K562 (cell line): ENCODE results near the gene TPMT. TPM values are rescaled to one million over a fixed set of nuclear protein-coding genes. Genes with fewer than 3 reads are reported as not detected.

Source experiments
- ATAC-seq: fragments of 200-7000 bp; cut with Tn5 transposase; 3 replicates; pipeline ENCODE4 v1.9.1; 2020; ENCODE audit warnings: moderate library complexity
- BruUV-seq: library from RNA; stranded (reverse); fragments of 400-500 nt; replicated peaks from 2 replicates; lab custom pipeline; 2021; lab: Mats Ljungman, UMichigan
- CTCF ChIA-PET: fragments of 300-600 bp; formaldehyde crosslinking; extraction: SDS; loops from one replicate; lab custom pipeline; 2021; ENCODE audit warnings: low intra/inter-chr PET ratio; lab: Yijun Ruan, JAX
- POLR2A ChIA-PET: fragments of 300-600, 350-650 bp; sonication (Branson Sonifier 250); formaldehyde crosslinking; extraction: SDS; loops from one replicate; lab custom pipeline; 2021; ENCODE audit warnings: antibody characterized with exemption, inconsistent platforms; lab: Yijun Ruan, JAX
- DNase-seq, 4 experiments: peaks; one replicate each; pipeline versions ENCODE4 v3.0.0 to v3.0.0-alpha.2; 2011 to 2018; ENCODE audit warnings: low spot score in 3 of 4, mixed read lengths in 3 of 4; ENCODE audit errors: extremely low read depth in 1 of 4
- FAIRE-seq: peaks from 2 replicates; lab custom pipeline; 2011; peaks lifted over from hg19 to GRCh38; lab: Jason Lieb, UNC
- H2AFZ ChIP-seq: 2 replicates; pipeline ENCODE4 v1.6.0; 2011; ENCODE audit warnings: low read depth, low read length, control low read depth, inconsistent platforms
- H3K27ac ChIP-seq: fragments of 200-600 bp; 3 replicates; pipeline ENCODE4 v1.8.0; 2011; ENCODE audit warnings: low read depth, mild to moderate bottlenecking, control low read depth, inconsistent platforms, low read length, moderate library complexity, mixed read lengths; ENCODE audit errors: extremely low read depth
- H3K27me3 ChIP-seq, 2 experiments: fragments of 300-600 bp in 1 of 2; 2 replicates in 1 of 2; 3 replicates in 1 of 2; pipeline versions ENCODE4 v1.6.0 to v1.8.0; 2011; ENCODE audit warnings: inconsistent platforms in 2 of 2, low read length in 2 of 2, mild to moderate bottlenecking in 1 of 2, mixed read lengths in 1 of 2, moderate library complexity in 1 of 2; ENCODE audit not compliant: control insufficient read depth in 2 of 2, insufficient read depth in 2 of 2
- H3K36me3 ChIP-seq: fragments of 300-600 bp; 3 replicates; pipeline ENCODE4 v1.8.0; 2011; ENCODE audit warnings: mild to moderate bottlenecking, low read length, inconsistent platforms; ENCODE audit not compliant: control insufficient read depth, insufficient read depth
- H3K4me1 ChIP-seq, 2 experiments: fragments of 200-600 bp in 1 of 2; replicated peaks in 1 of 2; 2 replicates in 1 of 2; 3 replicates in 1 of 2; pipeline versions ENCODE4 v1.5.1 to v1.8.0; 2011; ENCODE audit warnings: inconsistent platforms in 2 of 2, low read length in 2 of 2, mild to moderate bottlenecking in 1 of 2, mixed read lengths in 1 of 2, moderate library complexity in 1 of 2; ENCODE audit not compliant: control insufficient read depth in 2 of 2, insufficient read depth in 2 of 2
- H3K4me2 ChIP-seq: 2 replicates; pipeline ENCODE4 v1.6.1; 2011; ENCODE audit warnings: low read length, control low read depth, inconsistent platforms, mixed read lengths; ENCODE audit not compliant: insufficient read depth
- H3K4me3 ChIP-seq: fragments of 200-600 bp; sonication (generic), shearing (Covaris generic); 2 replicates; pipeline ENCODE4 v1.5.1; 2016; ENCODE audit warnings: control low read depth, inconsistent platforms
- H3K79me2 ChIP-seq: fragments of 200-600 bp; 3 replicates; pipeline ENCODE4 v1.8.0; 2011; ENCODE audit warnings: low read length, inconsistent platforms; ENCODE audit not compliant: control insufficient read depth, insufficient read depth
- H3K9ac ChIP-seq, 2 experiments: 2 replicates each; pipeline versions ENCODE4 v1.6.0 to v1.6.1; 2011; ENCODE audit warnings: low read depth in 2 of 2, low read length in 2 of 2, control low read depth in 1 of 2, inconsistent platforms in 1 of 2, mild to moderate bottlenecking in 1 of 2, mixed read lengths in 1 of 2; ENCODE audit not compliant: insufficient read depth in 1 of 2
- H3K9me1 ChIP-seq: one replicate; pipeline ENCODE4 v1.6.0; 2011; ENCODE audit warnings: inconsistent platforms, mild to moderate bottlenecking, low read length, moderate library complexity; ENCODE audit not compliant: control insufficient read depth, insufficient read depth
- H3K9me3 ChIP-seq: replicated peaks from 2 replicates; pipeline ENCODE4 v1.5.1; 2011; ENCODE audit warnings: low read depth, low read length, inconsistent platforms; ENCODE audit not compliant: control insufficient read depth, insufficient read depth
- H4K20me1 ChIP-seq: replicated peaks from 2 replicates; pipeline ENCODE4 v1.6.1; 2011; ENCODE audit warnings: low read length, inconsistent platforms, mixed read lengths; ENCODE audit not compliant: control insufficient read depth, insufficient read depth
- DDX20 ChIP-seq: fragments of 450-650 bp; IDR thresholded peaks from 2 replicates; pipeline ENCODE4 v1.6.1; 2016; ENCODE audit warnings: missing genetic modification characterization, low read depth, mild to moderate bottlenecking, missing compliant biosample characterization, moderate library complexity
- ZBTB40 ChIP-seq, 2 experiments: fragments of 450-650 bp in 1 of 2; sonication (generic) in 1 of 2; formaldehyde crosslinking in 1 of 2; IDR thresholded peaks; 2 replicates each; pipeline versions ENCODE4 v1.7.1 to v1.9.0; 2016 to 2022; ENCODE audit warnings: inconsistent platforms in 1 of 2, mild to moderate bottlenecking in 1 of 2, missing genetic modification reagents in 1 of 2
- WGBS: fragments of 100-300 bp; shearing (Covaris generic); methylation state at CpG from one replicate; pipeline ENCODE4 v1.1.6; 2016; ENCODE audit warnings: low coverage, mixed read lengths; ENCODE audit not compliant: insufficient coverage; ENCODE audit errors: missing lambda C conversion rate; 5-methylcytosine and 5-hydroxymethylcytosine counted together
- in situ Hi-C: fragments of 300-500 bp; cut with MboI; formaldehyde crosslinking; loops from 4 replicates; pipeline ENCODE4 v1.15.0; 2018; ENCODE audit warnings: inconsistent platforms, mixed read lengths
- intact Hi-C: fragments of 100-400 bp; cut with micrococcal nuclease; formaldehyde crosslinking; loops from 2 replicates; pipeline ENCODE4 v1.14.2; 2022
- polyA plus RNA-seq, 8 experiments: library from polyadenylated mRNA; depleted of rRNA in 4 of 8; stranded (reverse) in 5 of 8; unstranded in 3 of 8; fragments of >200 nt; fragmentation: Nextera tagmentation in 2 of 8; fragmentation: Illumina TruSeq in 1 of 8; extraction: Ambion mirVana in 2 of 8; extraction: Trizol in 1 of 8; gene quantifications; 2 replicates each; pipeline versions ENCODE4 v1.2.1 to v1.2.3, GENCODE V29; 2011 to 2014; ENCODE audit warnings: inconsistent platforms in 1 of 8, missing spikeins in 1 of 8
- total RNA-seq, 7 experiments: library from RNA; depleted of rRNA in 6 of 7; stranded (reverse); fragments of >200 nt in 6 of 7; fragmentation: Illumina TruSeq in 2 of 7; extraction: Trizol in 2 of 7; gene quantifications; 2 replicates each; pipeline versions ENCODE4 v1.2.1 to v1.2.3, GENCODE V29; 2011 to 2021; ENCODE audit warnings: low replicate concordance in 1 of 7

Gene TPMT
- total and polyA plus RNA-seq, 9 of the 15 experiments (the other 6 are each of a cell fraction or from before 2014, with no cell fraction given), result 24.2 to 67.4 (median 46.5) TPM

DNA sequence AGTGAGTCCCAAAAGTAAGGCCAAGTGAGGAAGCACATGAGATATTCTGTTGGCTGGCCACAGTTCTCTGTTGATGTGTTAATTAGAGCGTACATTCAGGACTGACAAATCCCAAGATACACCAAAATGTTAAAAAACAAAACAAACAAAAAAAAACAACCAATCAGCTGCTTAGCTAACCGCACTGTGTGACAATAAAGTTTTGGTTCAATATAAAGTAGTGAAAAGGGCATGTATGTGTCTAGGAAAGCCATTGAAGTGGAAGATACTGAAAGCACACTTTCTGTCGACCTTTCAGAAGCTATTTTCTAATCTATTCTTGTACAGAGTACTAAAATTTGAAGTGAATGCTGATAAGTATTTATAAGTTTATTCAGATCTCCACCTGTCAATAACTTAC is 58.5 kb downstream of the TPMT start:
- Histone ChIP-seq H2AFZ (peak overlapping the region; percentile 51), H3K9me3 (peaks cover 3% of the 10 kb centered on the region), H3K79me2 (no peaks in the 10 kb centered on the region), H3K4me2 (no peak overlapping the region), H3K27me3 (no peaks in the 10 kb centered on the region), H3K9me1 (no peaks in the 10 kb centered on the region), H3K9ac (no peak overlapping the region), H3K4me1 (no peaks in the 10 kb centered on the region; a peak in 1 of 5 replicates), H3K27ac (no peak overlapping the region)
- no TSS peak for BruUV-seq
- no peak for ATAC-seq
- 36% methylated on average over 3 of the region's 3 CpGs for WGBS
- no peak for DNase-seq
- no peak for TF ChIP-seq DDX20
- TF ChIP-seq ZBTB40 (IDR thresholded peaks at IDR 0.05), result peak; percentile 91
- TF ChIP-seq ZBTB40 (CRISPR knock-in tag; IDR thresholded peaks at IDR 0.05), result peak; percentile 88
- TF ChIP-seq, all 486 proteins: peak for 1
- in situ Hi-C loops (no loop called here), intact Hi-C loops (no loop called here)
- POLR2A ChIA-PET, result no interaction called here
- no peak for FAIRE-seq
- Histone ChIP-seq H4K20me1 (no peaks in the 10 kb centered on the region), H3K36me3 (no peaks in the 10 kb centered on the region), H3K4me3 (no peak overlapping the region)
- CTCF ChIA-PET, result no interaction called here
